ENCODE results near the gene TNPO3. TPM values are rescaled to one million over a fixed set of nuclear protein-coding genes. Genes with fewer than 3 reads are reported as not detected.

Gene TNPO3
- polyA plus RNA-seq, 1 of the 3 experiments (the other 2 are of a cell fraction): 27.8 TPM

DNA sequence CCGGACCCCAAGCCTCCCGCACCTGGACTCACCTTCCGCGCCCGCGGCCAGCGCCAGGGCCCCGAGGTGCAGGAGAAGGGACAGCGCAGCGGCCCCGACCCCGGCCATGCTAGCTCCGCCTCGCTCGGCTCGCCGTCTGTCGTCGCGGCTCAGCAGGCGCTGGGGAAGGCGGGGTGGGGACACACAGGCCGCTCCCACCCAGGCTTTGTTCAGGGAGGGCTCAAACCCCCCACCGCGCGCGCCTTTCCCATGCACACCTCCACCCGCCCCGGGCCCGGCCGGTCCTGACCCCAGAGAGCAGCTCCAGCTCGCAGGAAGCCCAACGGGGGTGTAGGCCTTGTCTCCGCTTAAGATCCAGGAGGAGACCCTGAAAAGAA, 144.4 kb downstream of the TNPO3 start, which contains the start of gene KCP (continued):
- TF ChIP-seq NFIC (IDR thresholded peaks at IDR 0.05; ENCODE audit: borderline replicate concordance) (no peak), EP300 (IDR thresholded peaks at IDR 0.05; ENCODE audit: borderline replicate concordance in 1 of 2, low read depth in 1 of 2, low read length in 1 of 2) (no peak), IRF3 (IDR thresholded peaks at IDR 0.05; ENCODE audit: low read depth, low read length) (no peak)
- TF ChIP-seq, protein P1, sequence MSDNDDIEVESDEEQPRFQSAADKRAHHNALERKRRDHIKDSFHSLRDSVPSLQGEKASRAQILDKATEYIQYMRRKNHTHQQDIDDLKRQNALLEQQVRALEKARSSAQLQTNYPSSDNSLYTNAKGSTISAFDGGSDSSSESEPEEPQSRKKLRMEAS (IDR thresholded peaks at IDR 0.05; ENCODE audit: low read depth): no peak

GRCh38 chr7:128909625-128910568, 145.0 kb downstream of the TNPO3 start:
- POLR2A ChIA-PET: no interaction called here
- Histone ChIP-seq H3K79me2 (ENCODE audit: insufficient read depth) (no peaks in the 10 kb centered on the region), H3K27me3 (ENCODE audit: insufficient read depth) (peaks cover 13% of the 10 kb centered on the region; the same call in 1 of the 2 replicates), H3K9me3 (no peaks in the 10 kb centered on the region), H2AFZ (ENCODE audit: low read depth) (peak overlapping the region; percentile 17; the same call in 1 of the 2 replicates), H3K4me2 (no peak overlapping the region), H3K9ac (no peak overlapping the region), H3K27ac (ENCODE audit: low read depth in 2 of 2, low read length in 1 of 2) (no peak overlapping the region), H3F3A (replicated peaks; ENCODE audit: insufficient read depth) (no peaks in the 10 kb centered on the region), H3K4me1 (ENCODE audit: control insufficient read depth in 1 of 2, insufficient read depth in 2 of 2, low read depth in 1 of 2, low read length in 1 of 2) (peaks cover 0 to 4% of the 10 kb centered on the region in 2 experiments; a peak in 1 of 4 replicates), H3K4me3 (ENCODE audit: low read depth in 2 of 2, low read length in 1 of 2) (no peak overlapping the region), H4K20me1 (ENCODE audit: insufficient read depth) (no peaks in the 10 kb centered on the region), H3K36me3 (replicated peaks in 1 of 2; ENCODE audit: control insufficient read depth in 1 of 2, insufficient read depth in 2 of 2, low read length in 1 of 2) (no peaks in the 10 kb centered on the region), H3K9me2 (no peaks in the 10 kb centered on the region)
- DNase-seq: peak; percentile 70
- TF ChIP-seq, protein P1 (IDR thresholded peaks at IDR 0.05; ENCODE audit: low read depth): no peak
- TF ChIP-seq GATA2 (CRISPR knock-in tag; IDR thresholded peaks at IDR 0.05) (no peak), ZBTB33 (IDR thresholded peaks at IDR 0.05; ENCODE audit: borderline replicate concordance, low read depth) (no peak), RCOR1 (IDR thresholded peaks at IDR 0.05; ENCODE audit: low read length) (no peak), IRF3 (IDR thresholded peaks at IDR 0.05; ENCODE audit: low read depth, low read length) (no peak), RXRA (IDR thresholded peaks at IDR 0.05; ENCODE audit: borderline replicate concordance, low read depth) (no peak)
- CTCF ChIA-PET: interaction anchor here (0.8 to 6.2 kb wide), 8 partner anchors 10 to 448 kb away, joined by 3 to 69 read pairs (median 4); no protein-coding TSS in a partner anchor
- 60% methylated on average over 38 of the region's 42 CpGs for WGBS (ENCODE audit: low lambda C conversion rate)

Measured in SK-N-SH (cell line).